Loucy (cell line): ENCODE data around the gene MTF2.

Experiments used
- H2AFZ ChIP-seq: fragments of 200-600 bp; sonication (generic); 2 replicates; pipeline ENCODE4 v1.6.0; 2016; ENCODE audit warnings: antibody characterized with exemption, mild to moderate bottlenecking, low read length, moderate library complexity
- H3F3A ChIP-seq: fragments of 200-600 bp; 2 replicates; pipeline ENCODE4 v1.6.0; 2016; ENCODE audit warnings: antibody characterized with exemption, low read depth, mild to moderate bottlenecking
- H3K27me3 ChIP-seq: fragments of 200-600 bp; sonication (generic); 2 replicates; pipeline ENCODE4 v1.6.1; 2014; ENCODE audit warnings: low read length, mild to moderate bottlenecking; ENCODE audit not compliant: insufficient read depth, poor library complexity, severe bottlenecking
- H3K36me3 ChIP-seq: fragments of 200-600 bp; sonication (generic); 2 replicates; pipeline ENCODE4 v1.6.1; 2016; ENCODE audit warnings: low read length; ENCODE audit not compliant: insufficient read depth
- H3K4me1 ChIP-seq: fragments of 200-600 bp; sonication (generic); 2 replicates; pipeline ENCODE4 v1.5.1; 2014; ENCODE audit warnings: low read length, mild to moderate bottlenecking; ENCODE audit not compliant: insufficient read depth, poor library complexity, severe bottlenecking
- H3K4me2 ChIP-seq: fragments of 200-600 bp; sonication (generic); 2 replicates; pipeline ENCODE4 v1.6.0; 2014; ENCODE audit warnings: antibody characterized with exemption, low read length, low read depth, mild to moderate bottlenecking; ENCODE audit not compliant: poor library complexity, severe bottlenecking
- H3K4me3 ChIP-seq: fragments of 200-600 bp; sonication (generic); 2 replicates; pipeline ENCODE4 v1.5.1; 2014; ENCODE audit warnings: low read length, mild to moderate bottlenecking, mixed read lengths; ENCODE audit not compliant: poor library complexity, severe bottlenecking
- H3K79me2 ChIP-seq: fragments of 200-600 bp; sonication (generic); 2 replicates; pipeline ENCODE4 v1.6.1; 2014; ENCODE audit warnings: low read length; ENCODE audit not compliant: insufficient read depth
- H3K9ac ChIP-seq: fragments of 200-600 bp; sonication (generic); 2 replicates; pipeline ENCODE4 v1.6.0; 2014; ENCODE audit warnings: mild to moderate bottlenecking, low read depth, low read length, moderate library complexity; ENCODE audit not compliant: poor library complexity, severe bottlenecking
- H3K9me2 ChIP-seq: fragments of 200-600 bp; sonication (generic); replicated peaks from 2 replicates; pipeline ENCODE4 v1.6.1; 2016; ENCODE audit warnings: low read depth, low read length, mixed read lengths
- H3K9me3 ChIP-seq: fragments of 200-600 bp; sonication (generic); 2 replicates; pipeline ENCODE4 v1.6.1; 2014; ENCODE audit warnings: mild to moderate bottlenecking, antibody characterized with exemption, low read length, low read depth; ENCODE audit not compliant: insufficient read depth
- H4K20me1 ChIP-seq: fragments of 200-600 bp; sonication (generic); 2 replicates; pipeline ENCODE4 v1.6.0; 2014; ENCODE audit warnings: antibody characterized with exemption, low read length, mild to moderate bottlenecking; ENCODE audit not compliant: insufficient read depth, poor library complexity, severe bottlenecking
- EZH2phosphoT487 ChIP-seq: fragments of 200-600 bp; IDR thresholded peaks from 2 replicates; pipeline ENCODE4 v1.6.1; 2018; ENCODE audit warnings: antibody characterized with exemption, mild to moderate bottlenecking, moderate library complexity, borderline replicate concordance
- TF ChIP-seq, protein P1 (sequence below): fragments of 200-600 bp; sonication (generic); conservative IDR thresholded peaks from 2 replicates; pipeline ENCODE4 v1.5.1; 2014; ENCODE audit warnings: mild to moderate bottlenecking, antibody characterized with exemption, low read length

Gene MTF2

GRCh38 chr1:93033029-93033428 lies 46.1 kb upstream of the MTF2 start:
- Histone ChIP-seq H3K4me3 (no peak overlapping the region), H2AFZ (0 out of 2 replicates have a peak overlapping the region, but pooled peaks have one; percentile 16), H3K9ac (no peak overlapping the region), H3K9me2 (no peaks in the 10 kb centered on the region), H4K20me1 (no peaks in the 10 kb centered on the region), H3K79me2 (no peaks in the 10 kb centered on the region), H3K36me3 (no peaks in the 10 kb centered on the region), H3F3A (no peaks in the 10 kb centered on the region), H3K9me3 (no peaks in the 10 kb centered on the region), H3K4me2 (peak overlapping the region; percentile 8), H3K27me3 (no peaks in the 10 kb centered on the region), H3K4me1 (peaks cover 9% of the 10 kb centered on the region)
- TF ChIP-seq, protein P1, sequence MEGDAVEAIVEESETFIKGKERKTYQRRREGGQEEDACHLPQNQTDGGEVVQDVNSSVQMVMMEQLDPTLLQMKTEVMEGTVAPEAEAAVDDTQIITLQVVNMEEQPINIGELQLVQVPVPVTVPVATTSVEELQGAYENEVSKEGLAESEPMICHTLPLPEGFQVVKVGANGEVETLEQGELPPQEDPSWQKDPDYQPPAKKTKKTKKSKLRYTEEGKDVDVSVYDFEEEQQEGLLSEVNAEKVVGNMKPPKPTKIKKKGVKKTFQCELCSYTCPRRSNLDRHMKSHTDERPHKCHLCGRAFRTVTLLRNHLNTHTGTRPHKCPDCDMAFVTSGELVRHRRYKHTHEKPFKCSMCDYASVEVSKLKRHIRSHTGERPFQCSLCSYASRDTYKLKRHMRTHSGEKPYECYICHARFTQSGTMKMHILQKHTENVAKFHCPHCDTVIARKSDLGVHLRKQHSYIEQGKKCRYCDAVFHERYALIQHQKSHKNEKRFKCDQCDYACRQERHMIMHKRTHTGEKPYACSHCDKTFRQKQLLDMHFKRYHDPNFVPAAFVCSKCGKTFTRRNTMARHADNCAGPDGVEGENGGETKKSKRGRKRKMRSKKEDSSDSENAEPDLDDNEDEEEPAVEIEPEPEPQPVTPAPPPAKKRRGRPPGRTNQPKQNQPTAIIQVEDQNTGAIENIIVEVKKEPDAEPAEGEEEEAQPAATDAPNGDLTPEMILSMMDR: no peak
- TF ChIP-seq EZH2phosphoT487: no peak

DNA sequence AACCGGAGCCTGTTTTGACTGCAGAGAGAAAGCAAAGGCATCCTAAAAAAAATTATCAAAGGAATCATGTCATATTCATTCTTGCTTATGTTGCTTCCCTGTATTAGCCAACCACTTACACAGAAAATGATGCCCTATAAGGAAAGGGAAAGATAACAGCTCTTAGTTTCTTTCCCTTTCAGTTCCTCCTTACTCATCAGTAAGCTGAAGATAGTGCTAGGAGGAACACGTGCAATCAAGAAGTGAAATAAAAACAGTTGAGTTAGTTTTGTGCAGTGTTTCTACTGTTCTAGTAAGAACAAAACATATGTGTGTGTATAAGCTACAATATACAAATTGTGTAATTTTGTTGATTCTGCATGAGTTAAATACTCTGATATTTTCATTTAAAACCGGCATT lies 45.3 kb upstream of the MTF2 start:
- H3K4me2 ChIP-seq: peak overlapping the region; percentile 8
- H3K9ac ChIP-seq: no peak overlapping the region
- H3K27me3 ChIP-seq: no peaks in the 10 kb centered on the region
- H3K4me1 ChIP-seq: peaks cover 9% of the 10 kb centered on the region
- H3F3A ChIP-seq: no peaks in the 10 kb centered on the region
- H3K4me3 ChIP-seq: no peak overlapping the region
- TF ChIP-seq, protein P1: no peak
- TF ChIP-seq EZH2phosphoT487: no peak
- no peaks in the 10 kb centered on the region for H3K36me3 ChIP-seq
- H3K9me3 ChIP-seq: no peaks in the 10 kb centered on the region
- H2AFZ ChIP-seq: peak overlapping the region; percentile 16; the same call in 1 of the 2 replicates
- no peaks in the 10 kb centered on the region for H3K9me2 ChIP-seq
- no peaks in the 10 kb centered on the region for H4K20me1 ChIP-seq
- H3K79me2 ChIP-seq: no peaks in the 10 kb centered on the region

DNA sequence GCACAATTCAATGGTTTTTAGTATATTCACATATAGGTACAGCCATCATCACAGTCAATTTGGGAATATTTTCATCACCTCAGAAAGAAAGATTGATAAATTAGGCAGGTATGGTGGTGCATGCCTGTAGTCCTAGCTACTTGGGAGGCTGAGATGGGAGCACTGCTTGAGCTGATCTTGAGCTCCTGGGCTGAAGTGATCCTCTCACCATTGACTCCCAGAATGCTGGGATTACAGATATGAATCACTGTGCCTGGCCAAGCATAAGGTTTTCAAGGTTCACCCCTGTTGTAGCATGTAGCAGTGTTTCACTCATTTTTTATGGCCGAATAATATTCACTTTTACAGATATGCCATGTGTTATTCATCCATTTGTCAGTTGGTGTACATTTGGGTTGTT lies 44.7 kb upstream of the MTF2 start:
- Histone ChIP-seq H3K9me2 (no peaks in the 10 kb centered on the region), H2AFZ (no peak overlapping the region), H3K9me3 (no peaks in the 10 kb centered on the region), H3K36me3 (no peaks in the 10 kb centered on the region), H3K27me3 (no peaks in the 10 kb centered on the region), H3K4me2 (no peak overlapping the region), H3K79me2 (no peaks in the 10 kb centered on the region), H4K20me1 (no peaks in the 10 kb centered on the region), H3F3A (no peaks in the 10 kb centered on the region), H3K4me3 (no peak overlapping the region), H3K4me1 (peaks cover 9% of the 10 kb centered on the region), H3K9ac (no peak overlapping the region)
- TF ChIP-seq EZH2phosphoT487: no peak
- TF ChIP-seq, protein P1: no peak
